Measurements from ENCODE around the gene TRIM24. TPM values are rescaled to one million over a fixed set of nuclear protein-coding genes. Genes with fewer than 3 reads are reported as not detected.
"Not testable (repeated sequence)": the region's sequence is repeated elsewhere in the genome, so short reads cannot be mapped to it uniquely, and the experiment has no call there.

TRIM24 gene
- total RNA-seq, 1 experiment from 2014 or later: 28.4 TPM

DNA sequence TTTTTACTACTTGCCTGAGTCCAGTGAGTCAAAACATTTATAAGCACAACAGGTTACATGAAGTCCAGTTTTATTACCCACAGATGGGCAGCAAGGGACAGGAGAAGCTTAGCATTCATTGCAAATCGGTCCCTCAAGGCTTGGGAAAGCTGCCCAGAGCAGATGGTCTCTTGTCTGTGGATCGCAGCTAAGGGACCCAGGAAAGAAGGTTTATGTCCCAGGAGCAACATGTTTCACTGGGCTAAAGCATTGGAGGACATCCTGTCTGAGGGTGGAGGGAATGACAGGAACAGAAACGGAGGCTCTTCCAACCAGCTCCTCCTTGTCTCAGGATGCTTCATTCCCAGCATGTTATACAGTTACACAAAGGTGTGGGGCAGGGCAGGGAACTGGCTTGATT lies 39.3 kb downstream of the TRIM24 start:
- Histone ChIP-seq H3K36me3 (ENCODE audit: control insufficient read depth, insufficient read depth, low read length) (no peaks in the 10 kb centered on the region), H3K27ac (ENCODE audit: low read length) (no peak overlapping the region), H3K4me3 (ENCODE audit: low read depth in 2 of 2, low read length in 2 of 2) (no peak overlapping the region), H3K9me3 (ENCODE audit: control insufficient read depth, insufficient read depth, low read depth, low read length) (no peaks in the 10 kb centered on the region), H3K4me1 (ENCODE audit: control insufficient read depth, insufficient read depth, low read length) (no peaks in the 10 kb centered on the region), H3K27me3 (ENCODE audit: control insufficient read depth, insufficient read depth, low read length) (no peaks in the 10 kb centered on the region)
- ATAC-seq (no peak), DNase-seq (ENCODE audit: low read depth, low spot score) (no peak)
- no TSS peak for BruUV-seq (replicated peaks)
- POLR2A ChIA-PET: no interaction called here
- no peak for TF ChIP-seq SIN3A (IDR thresholded peaks at IDR 0.05; ENCODE audit: borderline replicate concordance, insufficient read depth, low read depth, low read length)
- TF ChIP-seq, protein P1, sequence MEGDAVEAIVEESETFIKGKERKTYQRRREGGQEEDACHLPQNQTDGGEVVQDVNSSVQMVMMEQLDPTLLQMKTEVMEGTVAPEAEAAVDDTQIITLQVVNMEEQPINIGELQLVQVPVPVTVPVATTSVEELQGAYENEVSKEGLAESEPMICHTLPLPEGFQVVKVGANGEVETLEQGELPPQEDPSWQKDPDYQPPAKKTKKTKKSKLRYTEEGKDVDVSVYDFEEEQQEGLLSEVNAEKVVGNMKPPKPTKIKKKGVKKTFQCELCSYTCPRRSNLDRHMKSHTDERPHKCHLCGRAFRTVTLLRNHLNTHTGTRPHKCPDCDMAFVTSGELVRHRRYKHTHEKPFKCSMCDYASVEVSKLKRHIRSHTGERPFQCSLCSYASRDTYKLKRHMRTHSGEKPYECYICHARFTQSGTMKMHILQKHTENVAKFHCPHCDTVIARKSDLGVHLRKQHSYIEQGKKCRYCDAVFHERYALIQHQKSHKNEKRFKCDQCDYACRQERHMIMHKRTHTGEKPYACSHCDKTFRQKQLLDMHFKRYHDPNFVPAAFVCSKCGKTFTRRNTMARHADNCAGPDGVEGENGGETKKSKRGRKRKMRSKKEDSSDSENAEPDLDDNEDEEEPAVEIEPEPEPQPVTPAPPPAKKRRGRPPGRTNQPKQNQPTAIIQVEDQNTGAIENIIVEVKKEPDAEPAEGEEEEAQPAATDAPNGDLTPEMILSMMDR (IDR thresholded peaks at IDR 0.05): no peak
- CTCF ChIA-PET: no interaction called here
- intact Hi-C loops (cut with micrococcal nuclease; ENCODE audit: unreplicated experiment) (no loop called here), in situ Hi-C loops (cut with HindIII; ENCODE audit: low pct_unique_long_range_greater_than_20kb, low sequenced_read_pairs) (no loop called here)

DNA sequence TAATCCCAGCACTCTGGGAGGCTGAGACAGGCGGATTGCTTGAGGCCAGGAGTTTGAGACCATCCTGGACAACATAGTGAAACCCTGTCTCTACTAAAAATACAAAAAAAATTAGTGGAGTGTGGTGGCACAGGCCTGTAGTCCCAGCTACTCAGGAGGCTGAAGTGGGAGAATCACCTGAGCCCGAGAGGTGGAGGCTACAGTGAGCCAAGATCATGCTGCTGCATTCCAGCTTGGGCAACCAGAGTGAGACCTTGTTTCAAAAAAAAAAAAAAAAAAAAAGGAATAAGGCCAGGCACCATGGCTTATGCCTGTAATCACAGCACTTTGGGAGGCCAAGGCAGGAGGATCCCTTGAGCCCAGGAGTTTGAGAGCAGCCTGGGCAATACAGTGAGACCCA lies 40.2 kb downstream of the TRIM24 start:
- DNase-seq (ENCODE audit: low read depth, low spot score); H3K27ac ChIP-seq (ENCODE audit: low read length); BruUV-seq (replicated peaks); H3K36me3 ChIP-seq (ENCODE audit: control insufficient read depth, insufficient read depth, low read length); H3K4me1 ChIP-seq (ENCODE audit: control insufficient read depth, insufficient read depth, low read length); H3K9me3 ChIP-seq (ENCODE audit: control insufficient read depth, insufficient read depth, low read depth, low read length); ATAC-seq; H3K4me3 ChIP-seq (ENCODE audit: low read depth in 2 of 2, low read length in 2 of 2); CTCF ChIA-PET; POLR2A ChIA-PET; intact Hi-C loops (cut with micrococcal nuclease; ENCODE audit: unreplicated experiment); H3K27me3 ChIP-seq (ENCODE audit: control insufficient read depth, insufficient read depth, low read length); in situ Hi-C loops (cut with HindIII; ENCODE audit: low pct_unique_long_range_greater_than_20kb, low sequenced_read_pairs): not testable (repeated sequence)

DNA sequence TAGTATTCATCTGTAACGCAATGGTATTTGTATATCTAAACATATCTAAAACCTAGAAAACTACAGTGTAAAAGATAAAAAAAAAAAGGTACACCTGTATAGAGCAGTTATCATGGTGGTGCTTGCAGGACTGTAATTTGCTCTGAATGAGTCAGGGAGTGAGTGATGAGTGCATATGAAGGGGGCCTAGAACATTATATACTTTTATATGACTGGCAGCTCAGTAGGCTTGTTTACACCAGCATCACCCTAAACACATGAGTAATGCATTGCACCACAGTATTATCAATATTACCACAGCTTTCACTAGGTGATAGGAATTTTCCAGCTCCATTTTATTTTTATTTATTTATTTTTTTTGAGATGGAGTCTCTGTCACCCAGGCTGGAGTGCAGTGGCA lies 40.8 kb downstream of the TRIM24 start:
- Histone ChIP-seq H3K4me3 (ENCODE audit: low read depth in 2 of 2, low read length in 2 of 2) (no peak overlapping the region), H3K4me1 (ENCODE audit: control insufficient read depth, insufficient read depth, low read length) (no peaks in the 10 kb centered on the region), H3K27ac (ENCODE audit: low read length) (no peak overlapping the region), H3K36me3 (ENCODE audit: control insufficient read depth, insufficient read depth, low read length) (no peaks in the 10 kb centered on the region), H3K27me3 (ENCODE audit: control insufficient read depth, insufficient read depth, low read length) (no peaks in the 10 kb centered on the region), H3K9me3 (ENCODE audit: control insufficient read depth, insufficient read depth, low read depth, low read length) (no peaks in the 10 kb centered on the region)
- no peak for TF ChIP-seq SIN3A (IDR thresholded peaks at IDR 0.05; ENCODE audit: borderline replicate concordance, insufficient read depth, low read depth, low read length)
- TF ChIP-seq POLR2AphosphoS5 (IDR thresholded peaks at IDR 0.05; ENCODE audit: low read depth, low read length): no peak
- no peak for TF ChIP-seq TCF7L2 (IDR thresholded peaks at IDR 0.05; ENCODE audit: low read depth, low read length)
- TF ChIP-seq, protein P2, sequence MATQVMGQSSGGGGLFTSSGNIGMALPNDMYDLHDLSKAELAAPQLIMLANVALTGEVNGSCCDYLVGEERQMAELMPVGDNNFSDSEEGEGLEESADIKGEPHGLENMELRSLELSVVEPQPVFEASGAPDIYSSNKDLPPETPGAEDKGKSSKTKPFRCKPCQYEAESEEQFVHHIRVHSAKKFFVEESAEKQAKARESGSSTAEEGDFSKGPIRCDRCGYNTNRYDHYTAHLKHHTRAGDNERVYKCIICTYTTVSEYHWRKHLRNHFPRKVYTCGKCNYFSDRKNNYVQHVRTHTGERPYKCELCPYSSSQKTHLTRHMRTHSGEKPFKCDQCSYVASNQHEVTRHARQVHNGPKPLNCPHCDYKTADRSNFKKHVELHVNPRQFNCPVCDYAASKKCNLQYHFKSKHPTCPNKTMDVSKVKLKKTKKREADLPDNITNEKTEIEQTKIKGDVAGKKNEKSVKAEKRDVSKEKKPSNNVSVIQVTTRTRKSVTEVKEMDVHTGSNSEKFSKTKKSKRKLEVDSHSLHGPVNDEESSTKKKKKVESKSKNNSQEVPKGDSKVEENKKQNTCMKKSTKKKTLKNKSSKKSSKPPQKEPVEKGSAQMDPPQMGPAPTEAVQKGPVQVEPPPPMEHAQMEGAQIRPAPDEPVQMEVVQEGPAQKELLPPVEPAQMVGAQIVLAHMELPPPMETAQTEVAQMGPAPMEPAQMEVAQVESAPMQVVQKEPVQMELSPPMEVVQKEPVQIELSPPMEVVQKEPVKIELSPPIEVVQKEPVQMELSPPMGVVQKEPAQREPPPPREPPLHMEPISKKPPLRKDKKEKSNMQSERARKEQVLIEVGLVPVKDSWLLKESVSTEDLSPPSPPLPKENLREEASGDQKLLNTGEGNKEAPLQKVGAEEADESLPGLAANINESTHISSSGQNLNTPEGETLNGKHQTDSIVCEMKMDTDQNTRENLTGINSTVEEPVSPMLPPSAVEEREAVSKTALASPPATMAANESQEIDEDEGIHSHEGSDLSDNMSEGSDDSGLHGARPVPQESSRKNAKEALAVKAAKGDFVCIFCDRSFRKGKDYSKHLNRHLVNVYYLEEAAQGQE (IDR thresholded peaks at IDR 0.05; ENCODE audit: insufficient read depth in 1 of 2, low read depth in 2 of 2, low read length in 1 of 2): no peak
- TF ChIP-seq, protein P1 (IDR thresholded peaks at IDR 0.05): no peak
- ChIA-PET POLR2A (no interaction called here), CTCF (no interaction called here)
- in situ Hi-C loops (cut with HindIII; ENCODE audit: low pct_unique_long_range_greater_than_20kb, low sequenced_read_pairs): no loop called here
- BruUV-seq (replicated peaks): no TSS peak
- intact Hi-C loops (cut with micrococcal nuclease; ENCODE audit: unreplicated experiment): no loop called here
- ATAC-seq: no peak
- no peak for DNase-seq (ENCODE audit: low read depth, low spot score)

All from Panc1 (cell line).